PC-9 (cell line): Measurements from ENCODE around the gene COPA. TPM values are rescaled to one million over a fixed set of nuclear protein-coding genes. Genes with fewer than 3 reads are reported as not detected.

Experiments used
- BruUV-seq: library from RNA; stranded (reverse); fragments of 400-500 nt; replicated peaks from 2 replicates; lab custom pipeline; 2021; lab: Mats Ljungman, UMichigan
- CTCF ChIA-PET: fragments of 300-600 bp; sonication (Branson Sonifier 250); formaldehyde crosslinking; loops from one replicate; lab custom pipeline; 2022; ENCODE audit warnings: antibody characterized with exemption; lab: Charles Lee
- POLR2A ChIA-PET: fragments of 300-600 bp; sonication (Branson Sonifier 250); formaldehyde crosslinking; loops from one replicate; lab custom pipeline; 2022; ENCODE audit warnings: antibody characterized with exemption; ENCODE audit not compliant: unreplicated experiment; lab: Charles Lee
- DNase-seq, 2 experiments: peaks; one replicate each; pipeline versions ENCODE4 v3.0.0 to v3.0.0-alpha.2; 2015 to 2022; ENCODE audit warnings: mixed read lengths in 1 of 2
- H2AFZ ChIP-seq: fragments of 200-600 bp; sonication (generic); 2 replicates; pipeline ENCODE4 v1.8.1; 2017; ENCODE audit warnings: antibody characterized with exemption
- H3F3A ChIP-seq: fragments of 200-600 bp; sonication (generic); 2 replicates; pipeline ENCODE4 v1.8.1; 2017; ENCODE audit warnings: antibody characterized with exemption, mild to moderate bottlenecking, low read depth; ENCODE audit not compliant: insufficient read depth
- H3K27ac ChIP-seq: fragments of 200-600 bp; sonication (generic); 2 replicates; pipeline ENCODE4 v1.6.1; 2016; ENCODE audit warnings: mixed run types
- H3K27me3 ChIP-seq: fragments of 200-600 bp; sonication (generic); 2 replicates; pipeline ENCODE4 v1.6.1; 2016; ENCODE audit warnings: low read depth, mixed run types; ENCODE audit not compliant: insufficient read depth
- H3K36me3 ChIP-seq: fragments of 200-600 bp; sonication (generic); 2 replicates; pipeline ENCODE4 v1.6.1; 2016; ENCODE audit warnings: low read depth, mixed run types
- H3K4me1 ChIP-seq: fragments of 200-600 bp; sonication (generic); replicated peaks from 2 replicates; pipeline ENCODE4 v1.6.1; 2016; ENCODE audit warnings: mixed run types; ENCODE audit not compliant: insufficient read depth
- H3K4me2 ChIP-seq: fragments of 200-600 bp; sonication (generic); 2 replicates; pipeline ENCODE4 v1.6.1; 2017; ENCODE audit warnings: mixed run types
- H3K4me3 ChIP-seq: fragments of 200-600 bp; sonication (generic); 2 replicates; pipeline ENCODE4 v1.6.1; 2016; ENCODE audit warnings: mixed run types
- H3K79me2 ChIP-seq: fragments of 200-600 bp; sonication (generic); 2 replicates; pipeline ENCODE4 v1.6.1; 2017; ENCODE audit warnings: low read depth, mixed run types
- H3K9me2 ChIP-seq: fragments of 200-600 bp; sonication (generic); 2 replicates; pipeline ENCODE4 v1.8.1; 2017; ENCODE audit warnings: mild to moderate bottlenecking; ENCODE audit not compliant: insufficient read depth
- H3K9me3 ChIP-seq: fragments of 200-600 bp; sonication (generic); 2 replicates; pipeline ENCODE4 v1.8.1; 2016; ENCODE audit warnings: low read depth; ENCODE audit not compliant: insufficient read depth
- H4K20me1 ChIP-seq: fragments of 200-600 bp; sonication (generic); 2 replicates; pipeline ENCODE4 v1.8.1; 2017; ENCODE audit not compliant: insufficient read depth
- CTCF ChIP-seq: fragments of 200-600 bp; sonication (generic); conservative IDR thresholded peaks from 2 replicates; pipeline ENCODE4 v1.6.1; 2017; ENCODE audit warnings: mixed run types, antibody characterized with exemption, mild to moderate bottlenecking, moderate library complexity
- EZH2 ChIP-seq: fragments of 200-600 bp; sonication (generic); IDR thresholded peaks from 2 replicates; pipeline ENCODE4 v1.8.0; 2017; ENCODE audit warnings: antibody characterized with exemption, low read depth
- intact Hi-C: fragments of 100-400 bp; cut with micrococcal nuclease; formaldehyde crosslinking; loops from one replicate; pipeline ENCODE4 v1.10.0; 2022; ENCODE audit not compliant: unreplicated experiment
- total RNA-seq: library from RNA; stranded (reverse); gene quantifications from 2 replicates; pipeline ENCODE4 v1.2.3, GENCODE V29; 2021

COPA gene
- total RNA-seq, 1 experiment from 2014 or later = 147 TPM

GRCh38 chr1:160322831-160323230 is 20.2 kb downstream of the COPA start:
- ChIA-PET POLR2A (no interaction called here), CTCF (no interaction called here)
- H3K27ac ChIP-seq = no peak overlapping the region
- no peak for TF ChIP-seq EZH2
- no peak for TF ChIP-seq CTCF
- no peaks in the 10 kb centered on the region; the same call in 1 of the 2 replicates for H3F3A ChIP-seq
- H3K9me3 ChIP-seq = no peaks in the 10 kb centered on the region
- H4K20me1 ChIP-seq = peaks cover 26% of the 10 kb centered on the region
- no peaks in the 10 kb centered on the region for H3K79me2 ChIP-seq
- no peak overlapping the region for H3K4me2 ChIP-seq
- H3K36me3 ChIP-seq = peaks cover 41% of the 10 kb centered on the region
- intact Hi-C loops = no loop called here
- H3K9me2 ChIP-seq = no peaks in the 10 kb centered on the region
- DNase-seq = no peak
- no peaks in the 10 kb centered on the region for H3K4me1 ChIP-seq
- no TSS peak for BruUV-seq
- H3K4me3 ChIP-seq = no peak overlapping the region
- no peaks in the 10 kb centered on the region for H3K27me3 ChIP-seq
- no peak overlapping the region for H2AFZ ChIP-seq

DNA sequence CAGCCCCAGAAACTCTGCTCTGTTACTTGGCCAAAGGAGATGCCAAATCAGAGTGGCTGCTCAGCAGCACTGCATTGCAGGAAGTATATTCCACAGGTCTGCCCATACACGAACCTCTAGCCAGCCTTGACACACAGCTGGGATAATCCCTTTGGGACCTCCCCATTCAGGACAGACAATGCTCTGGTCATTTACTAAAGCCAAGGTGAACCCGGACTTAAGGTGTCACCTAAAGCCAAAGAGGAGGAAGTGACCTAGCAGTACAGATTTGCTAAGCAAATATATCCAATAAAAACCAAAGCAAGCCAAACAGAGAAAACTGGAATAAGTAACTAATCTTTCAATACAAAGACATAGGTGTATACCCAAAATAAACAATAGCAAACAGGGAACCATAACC is 27.7 kb downstream of the COPA start:
- intact Hi-C loops = no loop called here
- TF ChIP-seq CTCF (no peak), EZH2 (no peak)

GRCh38 chr1:160309571-160309970 is 33.5 kb downstream of the COPA start:
- peaks cover 50% of the 10 kb centered on the region for H3K36me3 ChIP-seq
- H2AFZ ChIP-seq = no peak overlapping the region
- no peaks in the 10 kb centered on the region for H3F3A ChIP-seq
- no peaks in the 10 kb centered on the region for H3K79me2 ChIP-seq
- ChIA-PET CTCF (no interaction called here), POLR2A (no interaction called here)
- H3K4me3 ChIP-seq = no peak overlapping the region
- no peaks in the 10 kb centered on the region for H3K9me2 ChIP-seq
- no peak for DNase-seq
- H4K20me1 ChIP-seq = 0 out of 2 replicates have a peak, but pooled peaks cover 4% of the 10 kb centered on the region
- intact Hi-C loops = no loop called here
- BruUV-seq = no TSS peak
- H3K27ac ChIP-seq = no peak overlapping the region
- no peak overlapping the region for H3K4me2 ChIP-seq
- no peaks in the 10 kb centered on the region for H3K4me1 ChIP-seq
- no peaks in the 10 kb centered on the region for H3K9me3 ChIP-seq
- H3K27me3 ChIP-seq = no peaks in the 10 kb centered on the region
- TF ChIP-seq EZH2 (no peak), CTCF (no peak)

More for the DNA sequence above, 27.7 kb downstream of the COPA start:
- Histone ChIP-seq H3K36me3 (peaks cover 77% of the 10 kb centered on the region), H3K4me1 (no peaks in the 10 kb centered on the region), H3F3A (no peaks in the 10 kb centered on the region; the same call in 1 of the 2 replicates), H3K79me2 (no peaks in the 10 kb centered on the region; the same call in 1 of the 2 replicates), H3K9me3 (no peaks in the 10 kb centered on the region), H2AFZ (no peak overlapping the region), H3K9me2 (no peaks in the 10 kb centered on the region), H3K4me2 (no peak overlapping the region), H3K27me3 (no peaks in the 10 kb centered on the region), H4K20me1 (peaks cover 15% of the 10 kb centered on the region), H3K4me3 (no peak overlapping the region), H3K27ac (no peak overlapping the region)
- BruUV-seq = no TSS peak
- ChIA-PET CTCF (no interaction called here), POLR2A (no interaction called here)
- no peak for DNase-seq
